Raji (cell line): ENCODE measurements around the gene SKP1.

ENCODE experiments used
- POLR2A ChIP-seq: IDR thresholded peaks from 2 replicates; pipeline ENCODE4 v1.6.1; 2011; ENCODE audit warnings: low read depth, low read length, control low read depth; ENCODE audit not compliant: insufficient read depth

The SKP1 gene

DNA sequence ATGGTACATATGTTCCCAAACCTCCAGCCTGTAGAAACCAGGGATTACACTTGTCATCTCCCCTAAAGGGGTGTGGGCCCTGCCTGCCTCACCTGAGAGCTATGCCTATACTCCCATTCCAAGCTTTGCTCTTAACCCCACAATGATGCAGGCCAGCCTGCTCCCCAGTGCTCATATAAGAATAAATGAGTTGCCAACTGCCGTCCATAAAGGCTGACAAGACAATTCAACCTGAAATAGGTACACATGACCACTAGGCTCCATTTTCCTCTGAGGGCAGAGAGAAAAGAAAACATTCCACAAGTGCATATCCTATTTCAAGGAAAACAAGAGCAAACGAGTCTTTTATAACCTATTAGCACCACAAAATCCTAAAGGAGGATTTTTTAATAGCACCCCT lies 28.4 kb downstream of the SKP1 start:
- no peak for TF ChIP-seq POLR2A

DNA sequence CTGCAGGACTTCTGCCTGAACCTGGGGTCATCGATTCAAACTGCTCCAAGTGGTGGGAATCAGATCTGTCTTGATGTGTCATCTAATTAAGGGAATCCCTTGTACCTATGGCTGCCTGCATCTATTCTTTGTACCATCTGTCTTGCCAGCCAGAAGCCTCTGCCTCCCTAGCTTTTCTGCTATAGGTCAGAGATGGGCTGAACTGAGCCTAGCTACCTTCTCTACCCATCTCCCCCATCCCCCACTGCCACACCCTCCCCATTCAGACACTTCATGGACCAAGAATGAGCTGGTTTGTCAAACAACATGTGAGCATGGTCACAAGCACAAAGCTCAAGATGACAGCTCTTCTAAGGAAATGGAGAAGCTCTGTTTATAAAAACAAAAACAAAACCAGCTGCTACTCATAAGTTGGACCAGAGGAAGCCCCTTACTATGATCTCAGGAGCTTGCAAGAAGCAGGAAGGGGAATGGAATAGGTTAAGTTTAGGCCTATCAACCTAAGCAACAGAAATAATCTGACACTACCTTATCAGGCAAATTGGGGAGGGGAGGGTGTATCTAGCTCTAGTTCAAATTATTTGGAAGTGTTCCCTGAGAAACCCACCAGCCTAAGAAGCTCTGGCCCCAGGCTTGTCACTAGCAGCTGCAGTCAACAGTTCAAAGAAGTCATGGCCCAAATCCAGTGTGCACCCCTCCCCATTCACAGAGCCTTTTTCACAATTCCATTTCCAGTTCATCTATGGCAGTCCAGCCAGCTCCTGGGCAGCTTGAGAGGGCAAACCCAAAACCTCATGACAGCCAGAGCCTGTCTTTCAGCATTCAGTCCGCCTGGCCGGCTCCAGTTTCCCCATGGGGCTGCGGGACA lies 29.9 kb downstream of the SKP1 start:
- TF ChIP-seq POLR2A = no peak

DNA sequence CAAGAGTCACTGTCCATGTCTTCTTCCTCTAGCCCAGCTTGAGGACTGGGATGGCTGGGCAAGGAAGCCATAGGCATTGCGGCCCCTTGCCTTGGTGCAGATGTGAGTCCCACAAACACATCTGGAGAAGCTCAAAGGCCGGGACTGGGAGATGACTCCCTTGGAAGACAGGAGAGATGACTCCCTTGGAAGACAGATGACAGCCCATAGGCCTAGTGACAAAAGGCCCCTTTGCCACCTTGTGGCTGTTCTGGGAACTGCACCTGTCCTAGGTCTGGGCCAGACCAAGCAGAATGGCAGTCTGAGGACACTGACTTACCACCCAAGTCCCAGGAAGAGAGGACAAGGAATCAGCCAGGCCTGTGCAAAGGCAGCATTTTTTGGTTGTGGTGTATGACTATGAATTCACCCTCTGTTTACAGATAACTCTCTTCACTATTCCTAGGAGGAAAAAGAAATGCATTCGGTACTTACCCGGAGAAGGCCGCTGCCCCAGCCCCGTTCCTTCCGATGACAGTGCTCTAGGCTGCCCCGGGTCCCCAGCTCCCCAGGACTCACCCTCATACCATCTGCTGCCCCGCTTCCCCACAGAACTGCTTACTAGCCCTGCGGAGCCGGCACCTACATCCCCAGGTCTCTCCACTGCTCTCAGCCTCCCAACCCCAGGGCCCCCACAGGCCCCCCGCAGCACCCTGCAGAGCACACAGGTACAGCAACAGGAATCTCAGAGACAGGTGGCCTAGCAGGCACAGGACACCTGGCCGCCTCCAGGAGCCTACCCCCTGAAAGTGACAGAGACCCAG lies 30.8 kb downstream of the SKP1 start:
- TF ChIP-seq POLR2A = no peak

DNA sequence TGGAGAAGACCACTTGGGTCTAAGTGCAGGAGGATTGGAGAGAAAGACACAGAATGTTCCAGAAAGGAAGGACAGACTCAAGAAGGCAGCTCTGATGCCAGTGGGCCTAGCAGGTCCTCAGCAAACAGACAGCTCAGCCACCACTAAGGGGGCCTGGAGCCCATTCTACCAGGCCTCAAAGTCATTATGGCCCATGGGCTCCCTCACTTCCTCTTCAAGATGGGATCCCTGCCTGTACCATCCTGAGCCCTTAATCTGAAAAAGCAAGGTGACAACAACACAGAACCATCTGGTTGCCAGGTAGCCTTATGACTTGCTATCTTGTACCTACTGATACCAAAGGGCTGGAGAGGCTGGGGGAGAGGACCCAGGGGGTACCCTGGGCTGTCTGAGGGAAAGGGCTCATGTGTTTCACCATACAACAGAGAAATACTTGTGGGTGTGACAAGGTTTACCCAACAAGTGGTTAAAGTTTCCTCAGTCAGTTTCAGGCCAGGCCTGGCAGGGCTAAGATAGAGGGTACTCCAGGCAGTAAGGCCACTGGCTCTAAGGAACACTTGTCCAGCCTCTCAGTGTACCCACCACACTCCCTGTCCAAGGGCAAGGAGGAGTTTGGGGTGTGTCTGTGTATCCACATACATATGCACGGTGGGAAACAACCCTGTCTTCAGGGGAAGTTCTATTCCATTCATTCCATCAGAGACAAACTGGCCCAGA lies 31.6 kb downstream of the SKP1 start:
- no peak for TF ChIP-seq POLR2A

DNA sequence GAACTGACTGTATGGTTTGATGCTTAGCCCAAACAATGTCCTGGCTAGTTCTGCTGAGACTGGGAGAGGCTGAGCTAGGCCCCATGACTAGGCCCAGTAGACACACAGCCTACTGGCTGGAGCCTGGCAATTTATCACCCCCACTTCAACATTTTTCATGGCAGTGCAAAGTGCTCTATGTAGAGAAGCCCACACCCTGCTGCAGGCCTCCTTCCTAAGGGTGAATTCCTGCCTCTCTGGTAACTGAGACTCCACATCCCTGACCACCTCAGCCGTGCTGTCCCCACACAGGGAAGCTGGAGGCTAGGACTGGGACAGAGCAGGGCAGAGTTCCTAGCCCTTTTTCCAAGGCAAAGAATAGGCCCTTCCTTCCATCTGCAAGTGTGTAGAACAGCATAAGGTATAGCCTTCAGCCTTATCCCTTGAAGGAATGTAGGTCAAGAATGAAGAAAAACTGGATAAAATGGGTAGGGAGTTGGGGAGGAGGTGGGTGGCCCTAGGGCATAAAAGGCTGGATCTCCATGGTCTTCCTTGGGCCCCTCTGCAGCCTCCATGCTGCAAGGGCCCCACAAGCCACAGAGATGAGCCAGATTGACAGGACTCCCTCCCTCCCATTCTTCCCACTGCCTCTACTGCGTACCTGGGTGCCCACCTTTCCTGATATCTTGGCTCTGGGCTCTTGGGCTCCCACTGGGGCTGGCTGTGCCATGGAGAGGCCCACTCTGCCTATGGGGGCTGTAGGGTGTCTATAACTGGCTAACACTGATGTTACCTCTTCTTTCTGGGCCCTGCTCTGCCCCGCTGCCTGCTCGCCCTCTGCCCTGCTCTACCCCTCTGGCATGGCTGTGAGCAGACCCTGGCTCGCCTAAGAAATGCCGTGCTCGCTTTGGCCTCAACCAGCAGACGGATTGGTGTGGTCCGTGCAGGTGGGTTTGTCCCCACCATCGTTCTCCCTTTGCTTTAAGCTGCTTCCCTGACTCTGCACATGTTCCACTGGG lies 32.5 kb downstream of the SKP1 start:
- no peak for TF ChIP-seq POLR2A

DNA sequence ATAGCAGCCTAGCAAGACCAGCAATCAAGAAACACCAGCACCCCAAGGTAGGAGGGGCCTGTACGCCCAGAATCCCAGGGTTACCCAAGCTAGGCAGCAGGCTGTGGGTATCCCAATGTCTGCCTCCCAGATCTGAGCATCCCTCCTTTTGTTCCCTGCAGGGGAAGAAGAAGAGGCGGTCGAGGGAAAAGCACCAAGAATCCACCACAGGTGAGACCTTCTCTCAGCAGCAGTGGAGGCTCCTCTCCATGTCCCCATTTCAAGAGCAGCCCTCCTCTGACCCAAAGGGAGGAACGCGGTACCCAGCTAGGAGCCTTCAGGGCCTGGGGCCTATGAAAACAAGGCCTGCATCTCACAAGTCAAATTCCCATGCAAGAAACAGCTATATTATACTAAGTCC lies 33.3 kb downstream of the SKP1 start:
- TF ChIP-seq POLR2A = no peak

DNA sequence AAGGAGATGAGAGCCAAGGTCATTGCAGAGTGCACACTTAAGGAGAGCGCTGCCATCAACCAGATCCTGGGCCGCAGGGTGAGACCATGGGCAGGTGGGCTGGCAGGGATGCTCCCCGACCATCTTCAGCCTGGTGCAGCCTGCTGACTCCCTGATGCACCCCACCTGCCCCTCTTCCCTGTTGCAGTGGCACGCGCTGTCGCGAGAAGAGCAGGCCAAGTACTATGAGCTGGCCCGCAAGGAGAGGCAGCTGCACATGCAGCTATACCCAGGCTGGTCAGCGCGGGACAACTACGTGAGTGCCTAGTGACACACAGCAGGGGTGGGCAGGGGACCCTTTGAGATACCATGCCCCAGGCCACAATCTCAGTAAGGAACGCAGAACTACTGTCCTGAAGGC lies 33.9 kb downstream of the SKP1 start:
- TF ChIP-seq POLR2A = no peak

DNA sequence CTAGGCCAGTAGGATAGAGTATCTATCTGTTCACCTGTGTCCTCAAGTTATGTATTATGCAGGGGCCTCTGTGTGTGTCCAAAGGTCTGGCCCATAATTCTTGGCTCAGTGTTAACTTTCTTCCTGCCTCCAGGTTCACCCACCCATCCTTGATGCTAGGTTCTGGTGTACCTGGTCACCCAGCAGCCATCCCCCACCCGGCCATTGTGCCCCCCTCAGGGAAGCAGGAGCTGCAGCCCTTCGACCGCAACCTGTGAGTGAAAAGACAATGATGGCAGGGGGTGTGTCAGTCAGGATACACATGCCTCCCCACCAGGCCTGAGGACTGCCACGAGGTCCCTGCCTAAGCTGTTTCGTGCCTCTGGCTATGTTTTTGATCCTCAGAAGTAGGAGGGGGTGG lies 34.7 kb downstream of the SKP1 start:
- TF ChIP-seq POLR2A = no peak

DNA sequence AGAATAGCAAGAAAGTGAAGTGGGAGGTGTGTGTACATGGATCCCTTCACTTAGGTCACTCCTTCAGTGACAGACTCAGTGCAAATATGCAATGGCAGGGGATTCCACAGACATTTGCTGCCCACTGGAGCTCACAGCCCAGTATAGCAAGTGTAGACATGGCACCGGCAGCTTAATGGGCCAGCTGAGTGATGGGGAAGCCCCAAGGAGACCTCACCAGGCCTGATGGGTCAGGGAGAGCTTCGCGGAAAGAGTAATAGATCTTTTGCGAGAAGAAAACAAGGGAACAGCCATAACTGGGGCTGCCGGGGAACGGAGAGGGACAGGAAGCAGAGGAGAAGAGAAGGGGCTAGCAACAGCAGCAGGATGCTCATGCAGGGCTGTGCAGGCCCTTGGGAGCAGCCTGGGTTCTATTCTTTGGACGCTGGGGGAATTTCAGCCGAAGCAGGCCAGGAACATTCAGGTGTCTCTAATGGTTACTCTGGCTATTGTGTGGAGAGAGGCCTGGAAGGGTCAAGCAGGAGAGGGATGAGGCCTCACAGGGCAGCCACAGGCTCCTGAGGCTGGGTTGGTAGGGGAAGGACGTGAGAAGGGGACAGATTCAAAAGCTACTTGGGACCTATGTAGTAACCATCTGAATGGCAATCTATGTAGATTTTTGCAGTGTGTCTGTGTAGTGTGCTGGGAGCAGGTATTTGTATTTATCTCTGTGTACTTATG lies 35.3 kb downstream of the SKP1 start:
- no peak for TF ChIP-seq POLR2A

DNA sequence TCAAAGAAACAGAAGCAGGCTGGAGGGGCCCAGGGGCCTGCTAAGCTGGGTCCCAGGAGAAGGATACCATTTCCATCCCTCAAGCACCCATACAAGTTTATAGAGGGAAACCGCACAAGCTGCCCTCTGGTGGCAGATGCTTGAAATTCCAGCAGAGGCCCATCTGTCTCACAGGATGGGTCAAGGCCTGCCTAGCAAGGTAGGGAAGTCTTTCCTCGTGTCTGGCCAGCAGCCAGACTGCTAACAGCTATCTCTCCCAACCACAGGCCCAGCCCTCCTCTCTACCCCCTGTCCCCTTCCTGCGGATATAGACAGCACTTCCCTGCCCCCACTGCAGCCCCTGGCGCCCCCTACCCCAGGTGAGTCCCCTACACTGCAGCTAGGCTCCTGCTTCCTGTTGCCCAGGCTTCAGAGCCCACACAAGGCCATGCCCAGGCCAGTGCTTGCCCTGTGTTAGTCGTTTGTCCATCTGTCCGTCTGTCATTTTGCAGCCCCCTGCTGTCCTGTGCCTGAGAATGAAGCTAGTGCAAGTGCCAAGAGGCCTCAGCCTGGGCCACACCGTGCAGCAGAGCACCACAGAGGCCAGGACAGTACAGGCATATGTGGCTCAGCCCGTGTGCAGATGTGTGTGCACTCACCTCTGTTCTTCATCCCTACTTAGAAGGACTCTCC lies 36.1 kb downstream of the SKP1 start:
- TF ChIP-seq POLR2A = no peak

DNA sequence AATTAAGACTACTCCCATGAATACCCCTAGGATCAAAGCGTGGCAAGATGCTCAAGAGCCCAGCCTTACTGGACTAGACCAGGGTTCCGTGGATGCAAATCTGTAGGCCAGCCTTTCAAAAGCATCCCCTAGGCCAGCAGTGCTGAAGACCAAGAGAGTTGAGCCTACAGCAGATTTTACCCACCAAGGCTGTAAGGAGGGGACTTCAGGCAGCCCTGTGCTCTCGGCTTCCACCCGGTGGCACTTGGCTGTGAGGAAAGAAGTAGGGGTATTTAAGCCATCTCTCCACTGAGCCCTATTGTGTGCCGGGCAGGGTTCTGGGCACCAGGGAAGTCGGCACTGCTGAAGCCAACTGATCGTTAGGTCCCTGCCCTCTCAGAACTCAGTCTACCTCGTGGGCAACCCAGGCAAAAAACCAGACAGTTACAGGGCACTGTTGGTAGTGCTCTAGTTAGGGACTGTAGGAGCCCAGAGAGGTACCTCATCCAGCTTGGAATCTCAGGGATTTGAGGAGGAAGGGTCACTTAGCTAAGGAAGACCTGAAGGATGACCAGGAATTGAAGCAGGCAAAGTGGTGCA lies 36.8 kb downstream of the SKP1 start:
- no peak for TF ChIP-seq POLR2A

DNA sequence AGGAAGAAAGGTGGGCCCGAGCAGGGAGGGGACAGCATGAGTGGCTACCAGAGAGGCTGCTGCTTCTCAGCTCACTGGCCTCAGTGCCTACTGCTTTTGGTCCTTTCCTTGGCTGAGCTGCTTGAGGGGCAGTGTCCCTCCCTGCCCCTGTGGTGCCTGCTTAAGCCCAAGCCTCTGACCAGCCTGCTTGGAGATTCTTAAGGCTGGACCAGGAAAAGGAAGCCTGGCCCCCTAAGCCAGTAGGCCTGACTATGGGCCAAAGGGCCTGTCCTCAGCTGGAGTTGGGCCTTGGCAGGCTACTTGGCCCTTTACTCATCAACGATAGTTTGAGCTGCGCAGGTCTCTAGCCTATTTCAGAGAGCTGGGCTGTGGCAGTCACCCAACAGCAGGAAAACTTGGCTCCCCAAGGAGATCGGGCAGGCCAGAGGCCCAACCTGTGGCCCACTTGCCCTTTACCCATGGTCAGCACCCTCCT lies 37.3 kb downstream of the SKP1 start:
- no peak for TF ChIP-seq POLR2A
